Measurements from ENCODE around the gene CBLIF.
"Not testable (repeated sequence)": the region's sequence is repeated elsewhere in the genome, so short reads cannot be mapped to it uniquely, and the experiment has no call there.

CBLIF gene

GRCh38 chr11:59845399-59845798 is at the start of gene CBLIF:
CBLIF (minus strand) TSS chr11:59845499; CDS start chr11:59845453, 46 bp downstream.
- DNase-seq = no peak

- no peak for DNase-seq
Measured at GRCh38 chr11:59894616-59895015, 49.3 kb upstream of the CBLIF start.

- DNase-seq = no peak
Measured at GRCh38 chr11:59891781-59892181, 46.5 kb upstream of the CBLIF start.

- not testable (repeated sequence) for DNase-seq
Measured at GRCh38 chr11:59887156-59887555, 41.9 kb upstream of the CBLIF start.

GRCh38 chr11:59883597-59883996 is 38.3 kb upstream of the CBLIF start:
- no peak for DNase-seq

- no peak for DNase-seq
Measured at GRCh38 chr11:59879567-59879966, 34.3 kb upstream of the CBLIF start.

GRCh38 chr11:59878575-59878974 is 33.3 kb upstream of the CBLIF start, which contains the start of gene OOSP3:
OOSP3 (plus strand) TSS chr11:59878782; CDS start chr11:59878809, 27 bp downstream.
- DNase-seq = no peak

GRCh38 chr11:59877784-59878183 is 32.5 kb upstream of the CBLIF start:
- DNase-seq = no peak

- DNase-seq = no peak
Measured at GRCh38 chr11:59877325-59877724, 32.0 kb upstream of the CBLIF start.

- no peak for DNase-seq
Measured at GRCh38 chr11:59875856-59876519, 30.7 kb upstream of the CBLIF start.

- DNase-seq = no peak
Measured at GRCh38 chr11:59872076-59872475, 26.8 kb upstream of the CBLIF start.

GRCh38 chr11:59867946-59868345 is 22.6 kb upstream of the CBLIF start:
- no peak for DNase-seq

GRCh38 chr11:59866836-59867235 is 21.5 kb upstream of the CBLIF start:
- no peak for DNase-seq

- DNase-seq = no peak
Measured at GRCh38 chr11:59866397-59866796, 21.1 kb upstream of the CBLIF start, which contains the start of gene TCN1. TCN1 (minus strand) TSS chr11:59866487; CDS start chr11:59866470, 17 bp downstream.

GRCh38 chr11:59865031-59865430 is 19.7 kb upstream of the CBLIF start:
- no peak for DNase-seq

- no peak for DNase-seq
Measured at GRCh38 chr11:59862252-59862651, 17.0 kb upstream of the CBLIF start.

GRCh38 chr11:59859673-59860072 is 14.4 kb upstream of the CBLIF start:
- no peak for DNase-seq

- no peak for DNase-seq
Measured at GRCh38 chr11:59857439-59858434, 12.4 kb upstream of the CBLIF start.

- no peak for DNase-seq
Measured at GRCh38 chr11:59854871-59855270, 9.6 kb upstream of the CBLIF start.

GRCh38 chr11:59851416-59851815 is 6.1 kb upstream of the CBLIF start:
- DNase-seq = not testable (repeated sequence)

- not testable (repeated sequence) for DNase-seq
Measured at GRCh38 chr11:59849551-59849950, 4.3 kb upstream of the CBLIF start.

- no peak for DNase-seq
Measured at GRCh38 chr11:59849129-59849528, 3.8 kb upstream of the CBLIF start.

GRCh38 chr11:59848439-59848838 is 3.1 kb upstream of the CBLIF start:
- DNase-seq = not testable (repeated sequence)

GRCh38 chr11:59847626-59848025 is 2.3 kb upstream of the CBLIF start:
- no peak for DNase-seq
